AG04449 (cell line): ENCODE measurements around the gene CD27.
"Not testable (repeated sequence)": the region's sequence is repeated elsewhere in the genome, so short reads cannot be mapped to it uniquely, and the experiment has no call there.

ENCODE experiments used
- CTCF ChIA-PET: fragments of 350-600 bp; formaldehyde crosslinking; extraction: SDS; loops from one replicate; lab custom pipeline; 2021; ENCODE audit warnings: antibody characterized with exemption; lab: Yijun Ruan, JAX
- POLR2A ChIA-PET: fragments of 400-600, 350-600 bp; formaldehyde crosslinking; extraction: SDS; loops from one replicate; lab custom pipeline; 2020; ENCODE audit warnings: antibody characterized with exemption, inconsistent platforms; lab: Yijun Ruan, JAX
- DNase-seq: peaks from one replicate; pipeline ENCODE4 v3.0.0-alpha.2; 2010; ENCODE audit warnings: low read depth, low spot score
- H3K4me3 ChIP-seq: 2 replicates; pipeline ENCODE4 v1.5.1; 2011; ENCODE audit warnings: low read depth, mild to moderate bottlenecking, control low read depth, low read length
- TF ChIP-seq, protein P1 (sequence below): IDR thresholded peaks from one replicate; pipeline ENCODE4 v1.5.1; 2011; ENCODE audit warnings: mild to moderate bottlenecking, moderate library complexity, low read length, control low read depth, inconsistent platforms; ENCODE audit not compliant: insufficient read depth; ENCODE audit errors: missing control alignments

Gene CD27

DNA sequence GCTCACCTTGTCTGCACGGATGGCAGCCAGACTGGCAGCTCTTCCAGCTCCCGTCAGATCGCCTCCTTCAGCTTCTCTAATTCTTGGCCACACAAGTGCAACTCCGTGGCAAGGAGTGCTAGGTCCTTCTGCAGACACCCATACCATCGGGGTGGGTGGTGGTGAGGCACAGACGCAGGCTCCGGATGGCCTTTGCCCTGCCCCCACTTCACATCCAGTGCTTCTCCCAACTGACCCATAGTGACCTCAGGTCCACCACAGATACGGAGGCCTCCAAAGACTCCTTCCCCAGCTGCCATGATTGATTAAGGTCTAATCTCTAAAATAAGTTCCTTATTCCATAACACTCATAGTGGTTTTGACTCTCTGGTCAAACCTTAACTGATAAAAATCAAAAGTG, 19.9 kb upstream of the CD27 start:
- POLR2A ChIA-PET, result no interaction called here
- DNase-seq, result no peak
- TF ChIP-seq, protein P1, sequence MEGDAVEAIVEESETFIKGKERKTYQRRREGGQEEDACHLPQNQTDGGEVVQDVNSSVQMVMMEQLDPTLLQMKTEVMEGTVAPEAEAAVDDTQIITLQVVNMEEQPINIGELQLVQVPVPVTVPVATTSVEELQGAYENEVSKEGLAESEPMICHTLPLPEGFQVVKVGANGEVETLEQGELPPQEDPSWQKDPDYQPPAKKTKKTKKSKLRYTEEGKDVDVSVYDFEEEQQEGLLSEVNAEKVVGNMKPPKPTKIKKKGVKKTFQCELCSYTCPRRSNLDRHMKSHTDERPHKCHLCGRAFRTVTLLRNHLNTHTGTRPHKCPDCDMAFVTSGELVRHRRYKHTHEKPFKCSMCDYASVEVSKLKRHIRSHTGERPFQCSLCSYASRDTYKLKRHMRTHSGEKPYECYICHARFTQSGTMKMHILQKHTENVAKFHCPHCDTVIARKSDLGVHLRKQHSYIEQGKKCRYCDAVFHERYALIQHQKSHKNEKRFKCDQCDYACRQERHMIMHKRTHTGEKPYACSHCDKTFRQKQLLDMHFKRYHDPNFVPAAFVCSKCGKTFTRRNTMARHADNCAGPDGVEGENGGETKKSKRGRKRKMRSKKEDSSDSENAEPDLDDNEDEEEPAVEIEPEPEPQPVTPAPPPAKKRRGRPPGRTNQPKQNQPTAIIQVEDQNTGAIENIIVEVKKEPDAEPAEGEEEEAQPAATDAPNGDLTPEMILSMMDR, result no peak
- CTCF ChIA-PET, result interaction anchor here (0.8 to 9.5 kb wide), 11 partner anchors 8 to 144 kb away, joined by 3 to 199 read pairs (median 9); partner anchors contain the start of genes IFFO1, MRPL51 and TAPBPL
- no peak overlapping the region for H3K4me3 ChIP-seq

DNA sequence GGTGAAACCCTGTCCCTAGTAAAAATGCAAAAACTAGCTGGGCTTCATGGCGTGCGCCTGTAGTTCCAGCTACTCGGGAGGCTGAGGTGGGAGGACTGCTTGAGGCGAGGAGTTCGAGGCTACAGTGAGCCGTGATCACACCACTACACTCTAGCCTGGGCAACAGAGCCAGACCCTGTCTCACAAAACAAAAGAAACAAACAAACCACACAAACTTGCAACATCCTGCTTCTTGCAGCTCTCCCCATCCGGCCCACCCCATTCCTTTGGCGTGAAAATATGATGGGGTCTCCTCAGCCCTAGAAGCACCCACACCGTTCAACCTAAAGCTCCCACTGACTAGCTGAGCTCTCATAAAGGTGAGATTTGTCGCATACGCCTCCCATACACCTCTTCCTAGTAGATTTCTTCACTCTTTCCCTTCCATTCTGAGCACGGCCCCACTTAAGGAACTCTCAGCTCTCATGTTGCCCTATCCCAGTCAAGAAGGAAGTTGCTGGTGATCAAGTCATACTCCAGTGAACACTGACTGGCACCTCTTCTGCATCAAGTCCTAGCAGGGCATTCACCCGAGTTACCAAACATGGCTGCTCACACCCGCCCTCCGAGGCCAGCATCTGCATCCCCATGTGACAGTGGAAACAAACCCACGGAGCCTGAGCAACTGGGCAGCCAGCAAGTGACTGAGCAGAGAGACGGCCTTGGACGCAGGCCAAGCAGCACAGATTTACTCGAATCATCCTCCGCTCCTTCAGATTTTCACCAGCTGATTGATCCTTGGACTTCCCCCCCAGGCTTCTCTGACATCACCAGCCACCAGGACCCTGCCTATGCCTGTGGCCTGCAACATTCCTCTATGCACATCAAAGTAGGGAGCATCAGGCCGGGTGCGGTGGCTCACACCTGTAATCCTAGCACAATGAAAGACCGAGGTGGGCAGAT, 18.9 kb upstream of the CD27 start:
- TF ChIP-seq, protein P1, result no peak
- POLR2A ChIA-PET, result no interaction called here
- H3K4me3 ChIP-seq, result no peak overlapping the region
- DNase-seq, result no peak
- CTCF ChIA-PET, result interaction anchor here (1.1 to 9.5 kb wide), 6 partner anchors 17 to 132 kb away, joined by 3 to 199 read pairs (median 18); partner anchors contain the start of gene IFFO1

DNA sequence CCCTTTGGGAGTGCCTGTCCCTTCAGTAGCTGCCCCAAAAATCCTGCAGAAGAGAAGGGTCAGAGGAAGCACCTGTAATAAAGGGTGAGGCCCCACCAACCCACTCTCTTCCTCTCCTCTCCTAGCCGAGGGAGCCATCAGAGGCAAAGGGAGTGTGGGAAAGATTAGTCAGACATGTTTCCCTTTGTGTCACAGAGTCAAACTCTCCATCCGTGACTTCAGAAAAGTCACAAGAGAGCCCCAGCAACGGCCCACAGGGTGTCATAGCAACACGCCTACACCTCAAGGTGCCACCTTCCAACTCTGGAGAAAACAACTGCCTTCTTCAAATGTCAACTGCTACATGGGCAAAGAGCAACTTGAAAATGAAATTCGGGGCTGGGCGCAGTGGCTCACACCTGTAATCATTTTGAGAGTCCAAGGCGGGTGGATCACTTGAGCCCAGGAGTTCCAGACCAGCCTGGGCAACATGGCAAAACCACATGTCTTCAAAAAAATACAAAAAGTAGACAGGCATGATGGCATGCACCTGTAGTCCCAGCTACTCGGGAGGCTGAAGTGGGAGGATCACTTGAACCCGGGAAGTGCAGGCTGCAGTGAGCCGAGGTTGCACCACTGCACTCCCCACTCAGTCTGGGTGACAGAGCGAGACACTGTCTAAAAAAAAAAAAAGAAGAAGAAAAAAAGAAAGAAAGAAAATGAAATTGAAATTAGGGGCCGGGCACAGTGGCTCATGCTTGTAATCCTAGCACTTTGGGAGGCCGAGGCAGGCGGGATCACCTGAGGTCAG, 17.7 kb upstream of the CD27 start:
- ChIA-PET CTCF (interaction anchor here (0.9 to 9.5 kb wide), 4 partner anchors 35 to 131 kb away, joined by 3 to 199 read pairs (median 23); partner anchors contain the start of gene VAMP1), POLR2A (no interaction called here)
- no peak for DNase-seq

DNA sequence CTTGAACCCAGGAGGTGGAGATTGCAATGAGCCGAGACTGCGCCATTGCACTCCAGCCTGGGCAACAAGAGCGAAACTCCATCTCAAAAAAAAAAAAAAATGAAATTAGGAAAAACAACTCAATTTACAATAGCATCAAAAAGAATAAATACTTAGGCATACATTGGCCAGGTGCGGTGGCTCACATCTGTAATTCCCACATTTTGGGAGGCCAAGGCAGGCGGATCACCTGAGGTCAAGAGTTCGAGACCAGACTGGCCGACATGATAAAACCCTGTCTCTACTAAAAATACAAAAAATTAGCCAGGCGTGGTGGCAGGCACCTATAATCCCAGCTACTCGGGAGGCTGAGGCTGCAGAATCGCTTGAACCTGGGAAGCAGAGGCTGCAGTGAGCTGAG, 17.0 kb upstream of the CD27 start:
- DNase-seq, POLR2A ChIA-PET, H3K4me3 ChIP-seq: not testable (repeated sequence)
- CTCF ChIA-PET, result interaction anchor here (1.4 to 9.5 kb wide), 2 partner anchors 34 to 130 kb away, joined by 5 to 199 read pairs; no protein-coding TSS in a partner anchor

More for the DNA sequence above, 17.7 kb upstream of the CD27 start:
- TF ChIP-seq, protein P1, result no peak
- no peak overlapping the region for H3K4me3 ChIP-seq

DNA sequence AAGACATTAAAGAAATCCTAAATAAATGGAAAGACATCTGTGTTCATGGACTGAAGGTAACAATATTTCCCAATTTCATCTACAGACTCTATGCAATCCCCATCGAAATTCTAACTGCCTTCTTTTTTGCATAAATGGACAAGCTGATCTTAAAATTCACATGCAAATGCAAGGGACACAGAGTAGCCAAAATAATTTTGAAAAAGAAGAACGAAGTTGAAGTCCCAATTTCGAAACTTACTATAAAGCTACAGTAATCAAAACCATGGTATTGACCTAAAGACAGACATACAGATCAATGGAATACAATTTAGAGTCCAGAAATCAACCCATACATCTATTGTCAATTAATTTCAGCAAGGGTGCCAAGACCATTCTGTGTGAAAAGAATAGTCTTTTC, 16.4 kb upstream of the CD27 start:
- TF ChIP-seq, protein P1, result no peak
- H3K4me3 ChIP-seq, result no peak overlapping the region
- DNase-seq, result no peak
- POLR2A ChIA-PET, result no interaction called here
- CTCF ChIA-PET, result interaction anchor here (1.4 to 9.5 kb wide), 2 partner anchors 33 to 130 kb away, joined by 5 to 199 read pairs; no protein-coding TSS in a partner anchor

DNA sequence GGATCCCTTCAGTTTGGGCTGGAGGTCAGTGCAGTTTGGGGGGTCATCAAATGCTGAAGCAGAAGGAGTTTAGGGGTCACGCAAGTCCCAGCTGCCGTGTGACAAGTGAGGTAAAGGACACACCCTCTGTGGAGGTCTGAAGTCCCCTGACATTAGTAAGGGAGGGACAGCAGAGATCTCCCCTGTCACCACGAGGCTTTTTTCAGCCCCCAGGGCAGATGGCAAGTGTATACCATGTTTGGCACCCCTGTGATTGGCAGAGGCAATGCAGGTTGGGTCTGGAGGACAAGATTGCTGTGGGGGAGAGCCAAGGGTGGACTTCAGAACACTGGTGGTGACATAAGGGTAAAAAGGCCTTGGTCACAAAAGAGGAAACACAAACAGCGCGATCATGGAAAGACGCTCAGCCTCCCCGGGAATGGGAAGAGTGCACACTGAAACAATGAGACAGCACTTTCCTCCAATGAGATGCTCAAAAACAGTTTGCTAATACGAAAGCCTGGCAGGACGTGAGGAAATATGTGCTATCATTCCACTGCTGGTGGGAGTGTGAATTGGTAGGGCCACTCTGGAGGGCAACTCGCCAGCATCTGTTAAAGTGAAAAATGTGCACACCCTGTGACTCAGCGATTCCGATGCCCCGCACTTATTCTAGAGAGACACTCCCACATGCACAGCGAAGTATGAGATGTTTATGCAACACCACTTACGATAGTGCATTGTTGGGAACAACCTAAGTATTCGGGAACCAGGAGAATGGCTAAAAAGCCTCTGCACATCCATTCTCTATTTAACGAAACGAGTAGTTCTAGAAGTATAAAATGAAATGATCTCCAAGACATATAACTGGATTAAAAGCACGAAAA, 14.4 kb upstream of the CD27 start:
- DNase-seq, result peak; percentile 69
- POLR2A ChIA-PET, result no interaction called here
- H3K4me3 ChIP-seq, result no peak overlapping the region
- TF ChIP-seq, protein P1, result no peak
- CTCF ChIA-PET, result interaction anchor here (9.5 kb wide), 1 partner anchor 31 kb away, joined by 199 read pairs; no protein-coding TSS in a partner anchor
